Smooth muscle cell (in vitro differentiated cells): ENCODE results near the gene TTC34. TPM values are rescaled to one million over a fixed set of nuclear protein-coding genes. Genes with fewer than 3 reads are reported as not detected.

Experiments
- DNase-seq: peaks from one replicate; lab custom pipeline; 2025; ENCODE audit not compliant: unreplicated experiment; lab: John Stamatoyannopoulos, UW
- H2AFZ ChIP-seq: fragments of 200-600 bp; sonication (generic); 2 replicates; pipeline ENCODE4 v1.6.0; 2016; ENCODE audit warnings: antibody characterized with exemption, low read depth, mild to moderate bottlenecking
- H3F3A ChIP-seq: fragments of 200-600 bp; sonication (generic); 2 replicates; pipeline ENCODE4 v1.6.0; 2017; ENCODE audit warnings: antibody characterized with exemption, low read depth
- H3K27ac ChIP-seq: fragments of 200-600 bp; sonication (generic); 2 replicates; pipeline ENCODE4 v1.5.1; 2016; ENCODE audit warnings: low read depth, mild to moderate bottlenecking
- H3K27me3 ChIP-seq: fragments of 200-600 bp; sonication (generic); 2 replicates; pipeline ENCODE4 v1.6.1; 2016; ENCODE audit warnings: low read depth, mild to moderate bottlenecking
- H3K36me3 ChIP-seq: fragments of 200-600 bp; sonication (generic); 2 replicates; pipeline ENCODE4 v1.5.1; 2016; ENCODE audit warnings: low read depth
- H3K4me1 ChIP-seq: fragments of 200-600 bp; sonication (generic); 2 replicates; pipeline ENCODE4 v1.5.1; 2016; ENCODE audit warnings: low read depth
- H3K4me2 ChIP-seq: fragments of 200-600 bp; sonication (generic); 2 replicates; pipeline ENCODE4 v1.6.0; 2016; ENCODE audit warnings: mild to moderate bottlenecking
- H3K4me3 ChIP-seq: fragments of 200-600 bp; sonication (generic); 2 replicates; pipeline ENCODE4 v1.5.1; 2016; ENCODE audit warnings: mild to moderate bottlenecking
- H3K79me2 ChIP-seq: fragments of 200-600 bp; sonication (generic); 2 replicates; pipeline ENCODE4 v1.6.0; 2016; ENCODE audit warnings: low read depth, mild to moderate bottlenecking
- H3K9ac ChIP-seq: fragments of 200-600 bp; sonication (generic); 2 replicates; pipeline ENCODE4 v1.6.0; 2016; ENCODE audit warnings: low read depth
- H3K9me3 ChIP-seq: fragments of 200-600 bp; sonication (generic); replicated peaks from 2 replicates; pipeline ENCODE4 v1.5.1; 2016; ENCODE audit warnings: low read depth
- H4K20me1 ChIP-seq: fragments of 200-600 bp; sonication (generic); 2 replicates; pipeline ENCODE4 v1.6.0; 2016; ENCODE audit warnings: low read depth
- CTCF ChIP-seq: fragments of 200-600 bp; sonication (generic); IDR thresholded peaks from 2 replicates; pipeline ENCODE4 v1.5.1; 2017; ENCODE audit warnings: borderline replicate concordance, mild to moderate bottlenecking, antibody characterized with exemption; ENCODE audit not compliant: insufficient read depth, poor library complexity, severe bottlenecking
- WGBS: methylation state at CpG from one replicate; pipeline ENCODE4 v1.1.7; 2016; ENCODE audit warnings: low lambda C conversion rate; 5-methylcytosine and 5-hydroxymethylcytosine counted together
- polyA plus RNA-seq: library from polyadenylated mRNA; unstranded; fragments of >200 nt; fragmentation: Nextera tagmentation; extraction: Ambion mirVana; gene quantifications from 2 replicates; pipeline ENCODE4 v1.2.1, GENCODE V29; 2016
- total RNA-seq: library from RNA; depleted of rRNA; stranded (reverse); fragments of >200 nt; gene quantifications from 2 replicates; pipeline ENCODE4 v1.2.3, GENCODE V29; 2014

TTC34 gene
- total and polyA plus RNA-seq, 2 experiments from 2014 or later = 0.01 to 0.04 TPM

- Histone ChIP-seq H3K9me3 (peaks cover 5% of the 10 kb centered on the region), H2AFZ (no peak overlapping the region), H3K79me2 (no peaks in the 10 kb centered on the region), H3K27me3 (no peaks in the 10 kb centered on the region), H3F3A (no peaks in the 10 kb centered on the region), H4K20me1 (no peaks in the 10 kb centered on the region), H3K36me3 (no peaks in the 10 kb centered on the region), H3K27ac (no peak overlapping the region), H3K4me3 (no peak overlapping the region), H3K9ac (no peak overlapping the region), H3K4me2 (no peak overlapping the region), H3K4me1 (no peaks in the 10 kb centered on the region)
- DNase-seq = no peak
- TF ChIP-seq CTCF = no peak
- WGBS = 84% methylated on average over 22 of the region's 22 CpGs
Measured at GRCh38 chr1:2823921-2824610, 22.6 kb upstream of the TTC34 start.

GRCh38 chr1:2822621-2823145 is 21.2 kb upstream of the TTC34 start:
- H3K9me3 ChIP-seq = peaks cover 5% of the 10 kb centered on the region
- no peaks in the 10 kb centered on the region for H3K36me3 ChIP-seq
- no peaks in the 10 kb centered on the region for H4K20me1 ChIP-seq
- no peaks in the 10 kb centered on the region for H3F3A ChIP-seq
- H3K27me3 ChIP-seq = no peaks in the 10 kb centered on the region
- 80% methylated on average over 8 of the region's 12 CpGs for WGBS
- no peaks in the 10 kb centered on the region for H3K4me1 ChIP-seq
- no peaks in the 10 kb centered on the region for H3K79me2 ChIP-seq
- no peak overlapping the region for H2AFZ ChIP-seq
- no peak for TF ChIP-seq CTCF
- no peak overlapping the region for H3K9ac ChIP-seq
- H3K4me3 ChIP-seq = no peak overlapping the region
- no peak overlapping the region for H3K27ac ChIP-seq
- no peak for DNase-seq
- H3K4me2 ChIP-seq = no peak overlapping the region

- 86% methylated on average over 29 of the region's 29 CpGs for WGBS
- Histone ChIP-seq H2AFZ (no peak overlapping the region), H3K4me2 (no peak overlapping the region), H4K20me1 (no peaks in the 10 kb centered on the region), H3F3A (no peaks in the 10 kb centered on the region), H3K4me1 (no peaks in the 10 kb centered on the region), H3K9me3 (peaks cover 5% of the 10 kb centered on the region), H3K36me3 (no peaks in the 10 kb centered on the region), H3K79me2 (no peaks in the 10 kb centered on the region), H3K27me3 (no peaks in the 10 kb centered on the region), H3K9ac (no peak overlapping the region), H3K4me3 (no peak overlapping the region), H3K27ac (no peak overlapping the region)
- TF ChIP-seq CTCF = no peak
- no peak for DNase-seq
Measured at GRCh38 chr1:2821966-2822620, 20.6 kb upstream of the TTC34 start.
